Measurements from ENCODE around the gene KCTD1.

Gene KCTD1

DNA sequence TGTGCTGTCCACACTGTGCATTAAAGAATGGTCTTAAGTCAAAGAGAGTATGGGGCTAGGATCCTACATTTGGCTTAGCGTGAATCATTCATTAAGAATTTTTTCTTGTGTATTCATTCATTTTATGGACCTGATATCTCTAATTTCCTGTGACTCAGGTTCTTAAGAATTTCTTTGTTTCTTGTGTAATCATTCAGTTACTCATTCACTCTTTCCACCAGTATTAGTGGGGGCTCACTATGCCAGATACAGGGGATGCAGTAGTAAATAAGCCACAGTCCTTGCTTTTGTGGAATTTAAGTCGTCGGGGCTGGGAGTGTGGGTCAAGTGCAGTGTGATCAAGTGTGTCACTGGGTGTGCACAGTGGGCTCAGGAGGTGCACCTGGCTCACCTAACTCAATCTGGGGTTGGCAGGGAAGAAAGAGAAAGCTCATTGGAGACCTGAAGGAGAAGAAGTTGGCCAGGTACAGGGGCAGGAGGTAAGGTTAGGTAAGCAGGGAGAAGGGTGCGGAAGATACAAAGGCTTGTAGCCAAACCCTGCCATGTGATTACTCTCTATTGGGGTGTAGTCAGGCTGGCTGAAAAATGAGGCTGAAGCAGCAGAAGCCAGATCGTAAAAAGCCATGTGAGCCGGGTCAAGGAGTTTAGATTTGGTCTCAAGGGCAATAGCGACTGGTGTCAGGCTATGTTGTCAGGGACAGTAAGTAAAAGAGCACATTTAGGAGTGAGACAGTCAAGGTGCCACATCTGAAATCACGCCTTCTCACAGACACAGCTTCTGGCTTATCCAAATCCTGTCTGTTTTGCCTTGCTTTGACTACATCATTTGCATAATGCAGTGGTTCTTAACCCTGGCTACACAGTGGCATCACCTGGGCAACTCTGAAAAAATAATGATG lies 67.2 kb downstream of the KCTD1 start:
- DNase-seq (ENCODE audit: low read depth), result peak; percentile 97

DNA sequence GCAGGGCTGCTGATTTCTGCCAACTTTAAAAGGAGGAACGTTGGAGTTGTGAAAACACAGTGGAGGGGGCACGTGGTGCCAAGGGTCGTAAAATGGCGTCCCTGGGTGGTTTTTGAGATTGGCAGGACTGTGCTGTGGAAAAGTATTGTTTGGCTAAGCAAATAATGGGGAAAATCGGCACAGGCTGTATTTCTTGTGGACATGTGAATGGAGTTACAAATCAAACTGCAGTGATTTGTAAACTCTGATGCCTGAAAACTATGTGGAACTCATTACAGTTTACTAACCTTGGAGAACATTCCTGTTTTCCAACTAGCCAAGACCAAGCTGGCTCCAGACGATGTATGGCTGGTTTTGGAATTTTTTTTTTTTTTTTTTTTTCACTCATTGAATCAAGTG lies 68.7 kb downstream of the KCTD1 start:
- peak; percentile 37 for DNase-seq (ENCODE audit: low read depth)

- no peak for DNase-seq (ENCODE audit: low read depth)
Measured at GRCh38 chr18:26479065-26479680, 69.2 kb downstream of the KCTD1 start.

GRCh38 chr18:26477828-26478466 lies 70.4 kb downstream of the KCTD1 start:
- DNase-seq (ENCODE audit: low read depth), result no peak

DNA sequence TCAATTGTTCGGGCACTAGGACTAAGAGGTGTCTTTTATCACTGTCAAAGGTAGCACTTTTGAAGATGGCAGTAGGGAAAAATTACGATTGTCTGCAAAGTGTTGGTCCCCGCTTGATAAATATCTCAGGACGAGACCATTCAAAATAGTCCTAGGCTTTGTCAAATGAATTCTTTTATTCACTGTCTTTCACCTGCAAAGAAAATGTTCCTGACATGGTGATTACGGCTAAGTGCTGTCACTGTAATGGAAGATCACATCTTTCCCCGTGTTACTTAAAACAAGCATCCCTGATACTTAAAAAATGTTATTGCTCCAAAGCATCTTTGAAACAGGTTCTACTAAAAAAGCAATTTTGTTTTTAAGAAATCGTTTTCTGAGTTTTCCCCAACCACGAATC lies 71.7 kb downstream of the KCTD1 start:
- no peak for DNase-seq (ENCODE audit: low read depth)

GRCh38 chr18:26474542-26474941 lies 73.8 kb downstream of the KCTD1 start:
- DNase-seq (ENCODE audit: low read depth), result no peak

DNA sequence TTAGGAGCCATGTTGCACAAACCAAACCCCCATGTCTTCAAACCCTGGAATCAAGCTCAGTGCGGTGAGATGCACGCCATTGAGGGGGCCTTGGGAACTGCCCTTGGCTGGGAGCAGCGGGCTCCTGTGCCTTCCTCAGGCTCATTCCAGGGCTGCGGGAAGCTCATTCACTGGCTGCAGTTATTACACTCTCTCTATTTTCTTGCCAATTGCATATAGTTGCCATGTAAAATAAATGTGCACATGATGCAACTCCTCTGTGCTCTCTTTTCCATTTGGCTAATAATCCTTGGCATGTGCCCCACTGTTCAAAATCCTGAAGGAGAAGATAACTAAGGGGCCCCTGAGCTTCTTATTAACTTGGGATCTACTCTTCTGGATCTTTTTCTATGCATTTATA lies 74.7 kb downstream of the KCTD1 start:
- no peak for DNase-seq (ENCODE audit: low read depth)

DNA sequence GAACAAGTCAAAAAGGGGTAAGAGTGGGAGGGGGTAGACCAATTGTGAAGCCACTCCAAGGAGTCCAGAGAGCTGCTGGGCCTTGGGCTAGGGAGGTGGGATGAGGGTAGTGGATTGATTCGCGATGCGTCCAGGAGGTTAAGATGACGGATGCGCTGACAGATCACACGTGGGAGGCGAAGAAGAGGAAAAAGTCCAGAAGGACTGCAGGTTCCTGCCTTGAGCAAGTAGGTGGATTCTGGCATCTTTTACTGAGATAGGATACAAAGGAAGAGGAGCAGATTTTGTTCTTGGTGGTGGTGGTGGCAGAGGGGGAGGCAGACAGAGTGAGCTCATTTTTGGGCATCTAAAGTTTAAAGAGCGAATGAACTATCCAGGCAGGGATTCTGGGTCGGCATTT lies 76.5 kb downstream of the KCTD1 start:
- DNase-seq (ENCODE audit: low read depth), result no peak

DNA sequence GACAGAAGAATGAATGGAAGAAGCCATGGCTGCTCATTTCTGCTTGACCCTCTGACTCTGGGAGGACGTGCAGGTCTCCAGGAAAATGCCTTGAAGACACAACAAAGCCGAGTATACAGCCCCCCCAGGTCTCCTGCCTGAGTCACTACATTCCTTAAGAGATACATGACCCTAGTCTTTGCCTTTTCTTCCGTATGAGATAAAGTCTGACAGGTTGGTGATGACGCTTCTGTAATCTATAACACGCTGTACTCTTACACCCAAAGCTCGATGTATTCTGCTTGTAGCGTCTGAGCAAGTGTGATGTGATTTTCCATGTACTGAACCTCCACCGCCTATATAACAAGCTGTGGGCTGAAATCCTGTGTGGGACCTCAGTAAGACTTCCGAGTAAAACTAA lies 77.3 kb downstream of the KCTD1 start:
- DNase-seq (ENCODE audit: low read depth), result peak; percentile 87

- no peak for DNase-seq (ENCODE audit: low read depth)
Measured at GRCh38 chr18:26470011-26470637, 78.2 kb downstream of the KCTD1 start.

GRCh38 chr18:26468931-26469340 lies 79.4 kb downstream of the KCTD1 start:
- DNase-seq (ENCODE audit: low read depth), result no peak

DNA sequence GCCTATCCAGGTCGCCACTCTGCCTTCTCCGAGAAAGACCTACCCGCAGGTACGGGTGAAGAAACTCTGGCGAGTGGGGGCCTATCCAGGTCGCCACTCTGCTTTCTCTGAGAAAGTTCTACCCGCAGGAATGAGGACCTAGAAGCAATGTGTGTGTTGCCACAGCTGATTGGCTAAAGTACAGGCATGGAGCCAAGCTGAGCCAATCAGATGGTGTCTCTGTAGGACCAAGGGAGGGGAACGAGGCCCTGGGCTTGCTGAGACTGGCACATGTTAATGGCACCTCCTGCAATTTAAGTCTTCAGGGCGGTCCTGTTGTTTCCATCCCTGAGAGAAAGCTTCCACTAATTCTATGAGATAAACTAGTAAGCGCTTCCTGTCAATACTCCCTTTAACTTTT lies 82.3 kb downstream of the KCTD1 start:
- DNase-seq (ENCODE audit: low read depth), result no peak

DNA sequence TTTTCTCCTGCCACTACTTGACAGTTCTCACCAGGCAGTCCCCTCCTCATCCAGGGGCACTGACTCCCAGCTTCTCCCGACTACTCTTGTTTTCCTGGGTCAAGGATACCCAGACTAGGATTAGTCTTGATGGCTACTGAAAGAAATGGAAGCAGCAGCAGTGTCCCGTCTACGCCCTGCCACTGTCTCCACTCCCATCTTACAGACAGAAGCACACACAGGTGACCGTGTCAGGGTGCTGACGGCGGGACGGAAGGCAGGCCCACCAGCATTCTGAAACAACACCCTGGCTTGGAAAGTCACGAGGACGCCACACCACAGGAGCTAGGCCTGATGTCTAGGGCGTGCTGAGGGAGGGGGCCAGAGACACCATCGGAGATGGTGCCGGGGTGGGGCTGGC lies 82.9 kb downstream of the KCTD1 start:
- no peak for DNase-seq (ENCODE audit: low read depth)

DNA sequence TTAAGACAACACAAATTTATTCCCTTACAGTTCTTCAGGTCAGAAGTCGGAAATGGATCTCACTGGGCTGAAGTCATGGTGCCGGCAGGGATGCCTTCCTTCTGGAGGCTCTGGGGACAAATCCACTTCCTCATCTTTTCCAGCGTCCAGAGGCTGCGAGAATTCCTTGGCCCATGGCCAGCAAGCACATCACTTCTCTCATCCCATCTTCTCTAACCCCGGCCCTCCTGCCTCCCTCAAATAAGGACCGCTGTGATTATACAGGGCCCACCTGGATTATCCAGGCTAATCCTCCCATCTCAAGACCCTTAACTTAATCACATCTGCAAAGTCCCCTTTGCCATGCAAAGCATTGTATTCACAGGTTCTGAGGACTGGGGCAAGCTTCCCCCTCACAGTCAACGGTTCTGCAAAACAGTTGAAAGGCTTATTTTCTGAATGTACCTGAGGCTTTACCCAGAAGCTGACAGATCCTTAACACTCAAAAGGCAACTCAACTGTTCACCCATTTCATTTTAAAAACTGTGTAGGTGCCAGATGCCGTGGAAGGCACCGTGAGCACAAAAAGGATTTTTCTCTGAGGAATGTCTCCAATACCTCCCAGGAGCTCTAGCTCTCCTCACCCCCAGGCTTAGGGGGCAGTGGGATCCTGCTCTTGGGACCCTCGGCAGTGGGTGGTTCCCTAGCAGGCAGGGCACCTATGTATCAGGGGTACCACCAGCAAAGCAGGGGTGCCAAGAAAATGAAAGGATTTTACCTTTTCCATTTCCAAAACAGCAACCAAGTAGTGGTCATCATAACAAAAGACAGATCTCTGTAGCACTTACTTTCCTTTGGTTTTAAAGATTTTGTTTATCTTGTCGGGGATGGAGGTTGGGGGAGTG lies 84.0 kb downstream of the KCTD1 start:
- no peak for DNase-seq (ENCODE audit: low read depth)

DNA sequence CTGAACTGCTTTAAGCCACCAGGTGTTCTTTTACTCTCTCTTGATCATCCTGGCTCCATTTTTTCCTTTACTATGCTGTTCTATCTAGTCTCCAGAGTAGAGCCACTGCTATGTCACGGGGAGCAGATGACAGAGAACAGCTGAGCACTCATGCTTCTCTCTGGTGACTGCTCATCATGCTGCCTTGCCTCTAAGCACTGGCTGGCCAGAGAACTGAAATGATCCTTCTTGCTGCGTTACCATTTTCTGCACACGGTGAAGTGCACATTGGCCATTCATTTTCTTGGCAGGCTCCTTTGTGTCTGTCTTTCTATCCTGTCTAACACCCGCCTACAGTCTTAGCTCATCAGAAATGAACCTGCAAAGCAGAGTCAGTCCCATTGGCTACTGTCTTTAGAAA lies 86.0 kb downstream of the KCTD1 start:
- no peak for DNase-seq (ENCODE audit: low read depth)

GRCh38 chr18:26461405-26461804 lies 86.9 kb downstream of the KCTD1 start:
- DNase-seq (ENCODE audit: low read depth), result no peak

- peak; percentile 81 for DNase-seq (ENCODE audit: low read depth)
Measured at GRCh38 chr18:26460449-26461091, 87.8 kb downstream of the KCTD1 start.

GRCh38 chr18:26459884-26460283 lies 88.5 kb downstream of the KCTD1 start:
- DNase-seq (ENCODE audit: low read depth), result no peak

DNA sequence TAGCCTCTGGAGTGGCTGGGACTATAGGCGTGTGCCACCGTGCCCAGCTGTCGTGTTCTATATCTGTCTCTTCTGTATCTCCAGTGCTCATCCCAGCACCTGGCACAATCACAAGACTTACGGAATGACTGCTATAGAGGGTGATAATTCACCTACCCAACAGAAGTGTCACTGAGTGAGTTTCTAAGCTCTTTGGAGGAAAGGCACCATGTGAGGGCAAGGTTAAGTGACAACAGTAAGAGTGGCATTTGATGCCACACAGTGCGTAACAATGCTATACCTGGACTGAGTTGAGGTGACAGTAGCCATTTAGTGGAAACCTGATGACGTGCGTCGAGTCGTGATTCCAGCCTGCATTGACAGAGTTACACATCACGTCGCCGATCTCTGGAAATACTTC lies 89.0 kb downstream of the KCTD1 start:
- DNase-seq (ENCODE audit: low read depth), result no peak

DNA sequence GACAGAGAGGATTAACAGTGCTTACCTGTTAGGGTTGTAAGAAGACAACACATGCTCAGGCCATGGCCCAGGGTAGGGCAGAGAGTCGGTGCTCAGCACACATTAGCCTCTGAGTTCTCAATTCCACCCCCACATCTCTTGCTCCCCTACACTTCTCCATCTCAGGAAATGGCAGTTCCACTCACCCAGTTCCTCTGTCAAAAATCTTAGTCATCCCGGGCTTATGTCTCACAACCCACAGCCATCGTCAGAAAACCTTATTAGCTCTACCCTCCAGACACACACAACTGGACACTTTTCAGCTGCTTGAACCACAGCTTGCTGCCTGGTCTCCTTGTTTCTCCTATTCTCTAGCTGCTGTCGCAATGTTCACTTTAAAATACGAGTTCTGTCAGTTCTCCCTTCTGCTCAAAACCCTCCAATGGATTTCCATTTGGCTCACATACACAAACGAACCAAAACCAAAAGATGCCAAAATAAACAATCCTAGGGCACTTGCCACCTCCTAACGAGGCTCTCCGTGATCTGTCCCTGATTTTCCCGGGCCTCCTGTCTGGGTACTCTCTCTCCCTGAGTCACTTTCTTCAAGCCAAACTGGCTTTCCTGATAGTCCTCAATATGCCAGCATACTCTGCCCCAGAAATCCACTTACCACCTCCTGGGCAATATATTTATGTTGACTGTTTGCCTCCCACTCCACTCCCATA lies 89.7 kb downstream of the KCTD1 start:
- DNase-seq (ENCODE audit: low read depth), result peak; percentile 58

Measured in amniotic epithelial cell (primary cell).